ENCODE data around the gene PWWP2B.

Gene PWWP2B

GRCh38 chr10:132437541-132437950 lies 40.5 kb downstream of the PWWP2B start:
- no peak for FAIRE-seq
- TF ChIP-seq TAF1 (IDR thresholded peaks at IDR 0.05; ENCODE audit: borderline replicate concordance, low read depth, low read length) (no peak), POLR2AphosphoS5 (IDR thresholded peaks at IDR 0.05; ENCODE audit: low read depth, low read length) (no peak), POLR2A (IDR thresholded peaks at IDR 0.05; ENCODE audit: low read depth, low read length) (no peak)
- DNase-seq (ENCODE audit: insufficient read length): no peak

GRCh38 chr10:132438091-132439024 lies 41.4 kb downstream of the PWWP2B start:
- no peak for FAIRE-seq
- TF ChIP-seq POLR2A (IDR thresholded peaks at IDR 0.05; ENCODE audit: low read depth, low read length) (no peak), TAF1 (IDR thresholded peaks at IDR 0.05; ENCODE audit: borderline replicate concordance, low read depth, low read length) (no peak), POLR2AphosphoS5 (IDR thresholded peaks at IDR 0.05; ENCODE audit: low read depth, low read length) (no peak)
- DNase-seq (ENCODE audit: insufficient read length): no peak

DNA sequence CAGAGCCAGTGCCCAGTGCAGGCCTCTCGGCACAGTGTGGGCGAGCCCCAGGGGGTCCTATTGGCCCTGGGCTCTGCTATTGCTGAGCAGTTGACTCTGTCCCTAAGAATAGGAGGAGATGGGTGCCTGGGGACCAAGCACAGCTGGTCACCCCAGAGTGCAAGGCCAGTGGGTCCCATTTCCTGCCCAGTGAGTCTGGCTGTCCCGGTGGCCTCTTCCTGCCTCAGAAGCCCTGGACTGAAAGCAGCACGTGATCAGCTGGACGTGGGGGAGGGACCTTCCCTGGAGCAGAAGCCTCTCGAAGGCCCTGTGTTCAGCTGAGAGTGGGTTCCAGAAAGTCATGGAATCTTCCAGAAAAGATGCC lies 42.0 kb downstream of the PWWP2B start:
- DNase-seq (ENCODE audit: insufficient read length): no peak
- FAIRE-seq: no peak
- no peak for TF ChIP-seq TAF1 (IDR thresholded peaks at IDR 0.05; ENCODE audit: borderline replicate concordance, low read depth, low read length)
- TF ChIP-seq POLR2A (IDR thresholded peaks at IDR 0.05; ENCODE audit: low read depth, low read length): no peak
- no peak for TF ChIP-seq POLR2AphosphoS5 (IDR thresholded peaks at IDR 0.05; ENCODE audit: low read depth, low read length)

- DNase-seq (ENCODE audit: insufficient read length) (no peak), FAIRE-seq (no peak)
- no peak for TF ChIP-seq POLR2AphosphoS5 (IDR thresholded peaks at IDR 0.05; ENCODE audit: low read depth, low read length)
- no peak for TF ChIP-seq TAF1 (IDR thresholded peaks at IDR 0.05; ENCODE audit: borderline replicate concordance, low read depth, low read length)
- TF ChIP-seq POLR2A (IDR thresholded peaks at IDR 0.05; ENCODE audit: low read depth, low read length): no peak
Observed at GRCh38 chr10:132439424-132440163, 42.6 kb downstream of the PWWP2B start.

- FAIRE-seq (no peak), DNase-seq (ENCODE audit: insufficient read length) (no peak)
Observed at GRCh38 chr10:132440791-132441565, 44.0 kb downstream of the PWWP2B start.

GRCh38 chr10:132441818-132442524 lies 45.0 kb downstream of the PWWP2B start:
- DNase-seq (ENCODE audit: insufficient read length): no peak
- FAIRE-seq: no peak
- TF ChIP-seq POLR2AphosphoS5 (IDR thresholded peaks at IDR 0.05; ENCODE audit: low read depth, low read length) (no peak), TAF1 (IDR thresholded peaks at IDR 0.05; ENCODE audit: borderline replicate concordance, low read depth, low read length) (no peak), POLR2A (IDR thresholded peaks at IDR 0.05; ENCODE audit: low read depth, low read length) (no peak)

More at GRCh38 chr10:132440791-132441565, 44.0 kb downstream of the PWWP2B start:
- no peak for TF ChIP-seq POLR2A (IDR thresholded peaks at IDR 0.05; ENCODE audit: low read depth, low read length)
- no peak for TF ChIP-seq TAF1 (IDR thresholded peaks at IDR 0.05; ENCODE audit: borderline replicate concordance, low read depth, low read length)
- no peak for TF ChIP-seq POLR2AphosphoS5 (IDR thresholded peaks at IDR 0.05; ENCODE audit: low read depth, low read length)

DNA sequence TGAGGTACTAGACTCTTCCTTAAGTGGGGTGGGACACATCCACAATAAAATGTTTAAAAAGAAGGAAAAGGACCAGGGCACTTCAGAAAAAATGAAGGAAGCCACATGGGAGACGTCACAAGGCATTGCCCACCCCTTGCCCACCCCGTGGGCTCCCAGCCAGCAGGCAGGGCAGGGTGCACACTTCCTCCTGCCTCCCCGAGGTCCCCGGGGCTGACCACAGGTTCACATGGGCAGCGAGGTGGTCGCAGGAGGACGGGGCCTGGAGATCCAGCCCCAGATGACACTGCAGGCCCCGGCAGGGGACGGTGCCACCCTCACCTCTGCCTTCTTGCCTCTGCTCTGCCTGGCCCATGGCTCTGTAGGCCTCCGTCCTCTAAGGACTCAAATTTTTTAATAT lies 45.6 kb downstream of the PWWP2B start:
- DNase-seq (ENCODE audit: insufficient read length): no peak
- no peak for FAIRE-seq

DNA sequence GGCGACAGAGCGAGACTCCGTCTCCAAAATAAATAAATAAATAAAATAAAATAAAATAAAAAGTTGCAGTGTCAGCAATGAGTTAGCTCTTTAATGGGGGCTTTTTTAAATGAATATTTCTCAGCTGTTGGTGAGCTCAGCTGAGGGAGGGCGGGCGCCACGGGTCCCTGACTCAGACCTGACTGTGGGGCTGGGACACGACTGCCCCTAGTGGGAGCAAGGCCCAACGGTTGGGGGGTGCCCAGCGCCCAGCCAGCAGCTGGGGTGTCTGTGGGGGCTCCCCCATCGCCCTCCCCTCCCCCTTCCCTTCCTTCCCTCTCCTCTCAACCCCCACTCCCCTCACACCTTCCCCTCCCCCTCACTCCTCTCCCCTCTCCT lies 46.6 kb downstream of the PWWP2B start:
- TF ChIP-seq POLR2AphosphoS5 (IDR thresholded peaks at IDR 0.05; ENCODE audit: low read depth, low read length) (no peak), TAF1 (IDR thresholded peaks at IDR 0.05; ENCODE audit: borderline replicate concordance, low read depth, low read length) (no peak), POLR2A (IDR thresholded peaks at IDR 0.05; ENCODE audit: low read depth, low read length) (no peak)
- FAIRE-seq (no peak), DNase-seq (ENCODE audit: insufficient read length) (no peak)

More for the DNA sequence above, 45.6 kb downstream of the PWWP2B start:
- TF ChIP-seq TAF1 (IDR thresholded peaks at IDR 0.05; ENCODE audit: borderline replicate concordance, low read depth, low read length) (no peak), POLR2AphosphoS5 (IDR thresholded peaks at IDR 0.05; ENCODE audit: low read depth, low read length) (no peak), POLR2A (IDR thresholded peaks at IDR 0.05; ENCODE audit: low read depth, low read length) (no peak)

- DNase-seq (ENCODE audit: insufficient read length) (no peak), FAIRE-seq (no peak)
- no peak for TF ChIP-seq TAF1 (IDR thresholded peaks at IDR 0.05; ENCODE audit: borderline replicate concordance, low read depth, low read length)
- no peak for TF ChIP-seq POLR2A (IDR thresholded peaks at IDR 0.05; ENCODE audit: low read depth, low read length)
- no peak for TF ChIP-seq POLR2AphosphoS5 (IDR thresholded peaks at IDR 0.05; ENCODE audit: low read depth, low read length)
Observed at GRCh38 chr10:132443983-132444876, 47.2 kb downstream of the PWWP2B start.

GRCh38 chr10:132444877-132445351 lies 47.9 kb downstream of the PWWP2B start:
- FAIRE-seq: no peak
- DNase-seq (ENCODE audit: insufficient read length): no peak
- TF ChIP-seq POLR2A (IDR thresholded peaks at IDR 0.05; ENCODE audit: low read depth, low read length): no peak

Data from GM12892 (cell line).